PC-3 (cell line): ENCODE data around the gene SLITRK6. TPM values are rescaled to one million over a fixed set of nuclear protein-coding genes. Genes with fewer than 3 reads are reported as not detected.

ENCODE experiments used
- ATAC-seq: fragments of 200-7000 bp; cut with Tn5 transposase; 2 replicates; pipeline ENCODE4 v1.9.1; 2020; ENCODE audit warnings: mild to moderate bottlenecking, moderate library complexity
- Bru-seq: library from RNA; stranded (reverse); fragments of 400-500 nt; gene quantifications from one replicate; lab custom pipeline; 2021; lab: Mats Ljungman, UMichigan
- BruChase-seq, 2 experiments: library from RNA; stranded (reverse); fragments of 400-500 nt; gene quantifications; one replicate each; lab custom pipeline; 2021; lab: Mats Ljungman, UMichigan
- BruUV-seq: library from RNA; stranded (reverse); fragments of 400-500 nt; replicated peaks from 2 replicates; lab custom pipeline; 2021; lab: Mats Ljungman, UMichigan
- CTCF ChIA-PET: fragments of 300-600 bp; sonication (Branson Sonifier 250); formaldehyde crosslinking; loops from one replicate; lab custom pipeline; 2022; ENCODE audit warnings: antibody characterized with exemption; lab: Charles Lee
- POLR2A ChIA-PET: fragments of 300-600 bp; sonication (Branson Sonifier 250); formaldehyde crosslinking; loops from one replicate; lab custom pipeline; 2022; ENCODE audit warnings: antibody characterized with exemption; ENCODE audit not compliant: unreplicated experiment; lab: Charles Lee
- DNase-seq: peaks from one replicate; pipeline ENCODE4 v3.0.0-alpha.2; 2015
- H2AFZ ChIP-seq: fragments of 300-600 bp; sonication (generic); 2 replicates; pipeline ENCODE4 v1.6.0; 2016; ENCODE audit warnings: antibody characterized with exemption, low read length
- H3F3A ChIP-seq: fragments of 300-600 bp; sonication (generic); one replicate; pipeline ENCODE4 v1.6.0; 2017; ENCODE audit warnings: antibody characterized with exemption, low read length, control low read depth, mild to moderate bottlenecking; ENCODE audit not compliant: unreplicated experiment
- H3K27ac ChIP-seq: fragments of 300-600 bp; sonication (generic); 2 replicates; pipeline ENCODE4 v1.5.1; 2016; ENCODE audit warnings: mild to moderate bottlenecking, low read length
- H3K27me3 ChIP-seq: fragments of 300-600 bp; sonication (generic); 2 replicates; pipeline ENCODE4 v1.6.1; 2016; ENCODE audit warnings: low read length, mixed read lengths
- H3K36me3 ChIP-seq: fragments of 300-600 bp; sonication (generic); 2 replicates; pipeline ENCODE4 v1.6.1; 2016; ENCODE audit warnings: low read depth, mixed run types, low read length, mixed read lengths
- H3K4me1 ChIP-seq: fragments of 300-600 bp; sonication (generic); 2 replicates; pipeline ENCODE4 v1.5.1; 2016; ENCODE audit warnings: low read length; ENCODE audit not compliant: insufficient read depth
- H3K4me2 ChIP-seq: fragments of 300-600 bp; sonication (generic); 2 replicates; pipeline ENCODE4 v1.6.0; 2016; ENCODE audit warnings: low read length
- H3K4me3 ChIP-seq: fragments of 300-600 bp; sonication (generic); 2 replicates; pipeline ENCODE4 v1.5.1; 2016; ENCODE audit warnings: mild to moderate bottlenecking, low read length, mixed read lengths
- H3K79me2 ChIP-seq: fragments of 300-600 bp; sonication (generic); 2 replicates; pipeline ENCODE4 v1.6.1; 2017; ENCODE audit warnings: low read length, mixed read lengths
- H3K9ac ChIP-seq: fragments of 300-600 bp; sonication (generic); 2 replicates; pipeline ENCODE4 v1.6.0; 2016; ENCODE audit warnings: mild to moderate bottlenecking, low read length
- H3K9me2 ChIP-seq: fragments of 300-600 bp; sonication (generic); replicated peaks from 2 replicates; pipeline ENCODE4 v1.6.1; 2016; ENCODE audit warnings: mixed run types, low read length, mixed read lengths
- H3K9me3 ChIP-seq: fragments of 300-600 bp; sonication (generic); 2 replicates; pipeline ENCODE4 v1.6.1; 2016; ENCODE audit warnings: low read length, mixed read lengths
- H4K20me1 ChIP-seq: fragments of 300-600 bp; sonication (generic); 2 replicates; pipeline ENCODE4 v1.6.1; 2016; ENCODE audit warnings: low read length, mixed read lengths
- EZH2 ChIP-seq: fragments of 300-600 bp; sonication (generic); IDR thresholded peaks from one replicate; pipeline ENCODE4 v1.6.1; 2017; ENCODE audit warnings: antibody characterized with exemption, mild to moderate bottlenecking, low read length; ENCODE audit not compliant: unreplicated experiment
- EZH2phosphoT487 ChIP-seq: fragments of 300-600 bp; sonication (generic); IDR thresholded peaks from 2 replicates; pipeline ENCODE4 v1.6.1; 2018; ENCODE audit warnings: mild to moderate bottlenecking, antibody characterized with exemption, low read length, borderline replicate concordance
- intact Hi-C: fragments of 100-400 bp; cut with micrococcal nuclease; formaldehyde crosslinking; loops from 2 replicates; pipeline ENCODE4 v1.9.0; 2023
- long read RNA-seq: library from polyadenylated mRNA; unstranded; transcript quantifications from one replicate; pipeline ENCODE4 v2.0.0, GENCODE V29; 2021; ENCODE audit not compliant: unreplicated experiment
- total RNA-seq: library from RNA; depleted of rRNA; stranded (reverse); fragments of >200 nt; gene quantifications from 2 replicates; pipeline ENCODE4 v1.2.3, GENCODE V29; 2014; rRNA removed
- TF ChIP-seq, protein P1 (sequence below): fragments of 300-600 bp; sonication (generic); conservative IDR thresholded peaks from 2 replicates; pipeline ENCODE4 v1.5.1; 2017; ENCODE audit warnings: antibody characterized with exemption, low read depth, mild to moderate bottlenecking, low read length

Gene SLITRK6, protein sequence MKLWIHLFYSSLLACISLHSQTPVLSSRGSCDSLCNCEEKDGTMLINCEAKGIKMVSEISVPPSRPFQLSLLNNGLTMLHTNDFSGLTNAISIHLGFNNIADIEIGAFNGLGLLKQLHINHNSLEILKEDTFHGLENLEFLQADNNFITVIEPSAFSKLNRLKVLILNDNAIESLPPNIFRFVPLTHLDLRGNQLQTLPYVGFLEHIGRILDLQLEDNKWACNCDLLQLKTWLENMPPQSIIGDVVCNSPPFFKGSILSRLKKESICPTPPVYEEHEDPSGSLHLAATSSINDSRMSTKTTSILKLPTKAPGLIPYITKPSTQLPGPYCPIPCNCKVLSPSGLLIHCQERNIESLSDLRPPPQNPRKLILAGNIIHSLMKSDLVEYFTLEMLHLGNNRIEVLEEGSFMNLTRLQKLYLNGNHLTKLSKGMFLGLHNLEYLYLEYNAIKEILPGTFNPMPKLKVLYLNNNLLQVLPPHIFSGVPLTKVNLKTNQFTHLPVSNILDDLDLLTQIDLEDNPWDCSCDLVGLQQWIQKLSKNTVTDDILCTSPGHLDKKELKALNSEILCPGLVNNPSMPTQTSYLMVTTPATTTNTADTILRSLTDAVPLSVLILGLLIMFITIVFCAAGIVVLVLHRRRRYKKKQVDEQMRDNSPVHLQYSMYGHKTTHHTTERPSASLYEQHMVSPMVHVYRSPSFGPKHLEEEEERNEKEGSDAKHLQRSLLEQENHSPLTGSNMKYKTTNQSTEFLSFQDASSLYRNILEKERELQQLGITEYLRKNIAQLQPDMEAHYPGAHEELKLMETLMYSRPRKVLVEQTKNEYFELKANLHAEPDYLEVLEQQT
- total RNA-seq (4.1 and 4.6 TPM in 2 replicates), Bru-seq, nascent RNA (percentile 80 among the genes with signal in this experiment), BruChase-seq, experiment 1, labeled RNA remaining after a 6-hour chase (percentile 67 among the genes with signal in this experiment), BruChase-seq, experiment 2, labeled RNA remaining after a 2-hour chase (percentile 89 among the genes with signal in this experiment)
- long read RNA-seq, full-length matches to known transcripts: 23 of 35 reads
- long read RNA-seq, partial matches to known transcripts: 0 of 35 reads
- long read RNA-seq, other reads (novel, unspliced or antisense): 12 of 35 reads

DNA sequence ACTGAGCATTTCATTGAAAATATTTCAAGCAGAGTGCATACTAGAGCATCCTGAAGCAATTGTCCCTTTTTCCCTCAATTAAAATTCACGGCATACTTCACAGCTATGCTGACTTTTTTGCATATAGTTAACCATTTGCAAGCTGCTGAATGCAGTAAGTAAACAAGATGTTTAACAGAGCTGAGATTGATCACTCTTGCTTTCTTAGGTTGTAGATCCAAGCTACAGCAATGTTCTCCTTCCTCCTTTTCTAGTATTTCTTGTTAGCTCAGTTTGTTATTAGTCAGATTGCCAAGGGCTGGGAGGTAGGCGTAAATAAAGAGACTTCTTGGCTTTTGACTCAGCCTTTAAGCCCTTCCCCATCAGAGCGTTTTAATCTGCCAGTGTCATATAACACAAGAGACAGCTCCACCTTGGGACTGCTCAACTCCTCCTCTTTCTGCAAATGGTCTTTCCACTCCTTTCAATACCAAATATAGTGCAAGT lies at the start of gene SLITRK6:
Gene SLITRK6 (minus strand): TSS at position 323 of the 486 bp plus-strand sequence. CDS start 2,911 bp downstream, outside the sequence.
- POLR2A ChIA-PET: interaction anchor here (0.6 kb wide), 1 partner anchor 902 kb away, joined by 3 read pairs; no protein-coding TSS in a partner anchor
- Histone ChIP-seq H3K79me2 (peaks cover 36% of the 10 kb centered on the region), H3K4me2 (peak within 1 kb of the TSS; percentile 85), H3K4me1 (peaks cover 15% of the 10 kb centered on the region), H3K9me2 (no peaks in the 10 kb centered on the region), H3K9ac (peak within 1 kb of the TSS; percentile 55), H4K20me1 (no peaks in the 10 kb centered on the region), H3K9me3 (no peaks in the 10 kb centered on the region), H2AFZ (peak within 1 kb of the TSS; percentile 52), H3K36me3 (peaks cover 11% of the 10 kb centered on the region), H3K27ac (peak within 1 kb of the TSS; percentile 46), H3F3A (no peaks in the 10 kb centered on the region), H3K27me3 (no peaks in the 10 kb centered on the region), H3K4me3 (peak within 1 kb of the TSS; percentile 71)
- no peak for TF ChIP-seq EZH2phosphoT487
- no peak for TF ChIP-seq EZH2
- TF ChIP-seq, protein P1, sequence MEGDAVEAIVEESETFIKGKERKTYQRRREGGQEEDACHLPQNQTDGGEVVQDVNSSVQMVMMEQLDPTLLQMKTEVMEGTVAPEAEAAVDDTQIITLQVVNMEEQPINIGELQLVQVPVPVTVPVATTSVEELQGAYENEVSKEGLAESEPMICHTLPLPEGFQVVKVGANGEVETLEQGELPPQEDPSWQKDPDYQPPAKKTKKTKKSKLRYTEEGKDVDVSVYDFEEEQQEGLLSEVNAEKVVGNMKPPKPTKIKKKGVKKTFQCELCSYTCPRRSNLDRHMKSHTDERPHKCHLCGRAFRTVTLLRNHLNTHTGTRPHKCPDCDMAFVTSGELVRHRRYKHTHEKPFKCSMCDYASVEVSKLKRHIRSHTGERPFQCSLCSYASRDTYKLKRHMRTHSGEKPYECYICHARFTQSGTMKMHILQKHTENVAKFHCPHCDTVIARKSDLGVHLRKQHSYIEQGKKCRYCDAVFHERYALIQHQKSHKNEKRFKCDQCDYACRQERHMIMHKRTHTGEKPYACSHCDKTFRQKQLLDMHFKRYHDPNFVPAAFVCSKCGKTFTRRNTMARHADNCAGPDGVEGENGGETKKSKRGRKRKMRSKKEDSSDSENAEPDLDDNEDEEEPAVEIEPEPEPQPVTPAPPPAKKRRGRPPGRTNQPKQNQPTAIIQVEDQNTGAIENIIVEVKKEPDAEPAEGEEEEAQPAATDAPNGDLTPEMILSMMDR: peak; percentile 50
- intact Hi-C loops: loop anchor here (1.0 to 5.0 kb wide), 4 partner anchors 74 to 292 kb away; no protein-coding TSS in a partner anchor
- CTCF ChIA-PET: interaction anchor here (0.6 to 1.1 kb wide), 7 partner anchors 17 to 874 kb away, joined by 3 to 5 read pairs (median 3); no protein-coding TSS in a partner anchor
- BruUV-seq: no TSS peak
- DNase-seq (peak; percentile 93), ATAC-seq (peak; percentile 100)

DNA sequence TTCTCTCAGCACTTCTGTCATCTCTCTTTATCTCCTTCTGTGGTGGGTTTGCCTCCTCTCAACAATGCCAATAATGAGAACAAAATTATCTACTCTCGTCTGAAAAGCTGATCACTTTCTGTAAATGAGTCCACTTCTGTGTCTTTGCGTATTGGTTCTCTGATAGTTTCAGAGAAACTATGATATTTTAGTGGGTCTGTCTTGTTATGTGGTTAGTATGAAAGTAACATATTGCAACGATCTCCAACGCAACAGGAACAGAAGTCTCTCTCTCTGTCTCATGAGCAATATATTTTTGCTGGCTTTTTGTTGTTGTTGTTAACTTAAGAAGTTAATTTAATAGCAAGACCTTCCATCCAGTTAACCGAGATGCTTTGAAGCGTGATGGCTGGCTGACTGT lies 47.8 kb upstream of the SLITRK6 start:
- Histone ChIP-seq H3K27me3 (no peaks in the 10 kb centered on the region), H3K4me2 (no peak overlapping the region), H3K4me1 (no peaks in the 10 kb centered on the region), H2AFZ (no peak overlapping the region), H3K9me2 (no peaks in the 10 kb centered on the region), H3K9ac (no peak overlapping the region), H4K20me1 (no peaks in the 10 kb centered on the region), H3K4me3 (no peak overlapping the region), H3K27ac (no peak overlapping the region), H3K9me3 (no peaks in the 10 kb centered on the region), H3K79me2 (no peaks in the 10 kb centered on the region), H3K36me3 (no peaks in the 10 kb centered on the region), H3F3A (no peaks in the 10 kb centered on the region)
- BruUV-seq: no TSS peak
- CTCF ChIA-PET: no interaction called here
- intact Hi-C loops: no loop called here
- POLR2A ChIA-PET: no interaction called here
- DNase-seq (no peak), ATAC-seq (no peak)
- no peak for TF ChIP-seq EZH2
- TF ChIP-seq, protein P1: no peak
- no peak for TF ChIP-seq EZH2phosphoT487
